22Rv1 (cell line): Measurements from ENCODE around the gene TCF7L2.

Experiments
- ZFX ChIP-seq: fragments of 450-650 bp; IDR thresholded peaks from 2 replicates; pipeline ENCODE4 v1.6.1; 2017; ENCODE audit warnings: antibody characterized with exemption, borderline replicate concordance
- TF ChIP-seq, protein P1 (sequence below): fragments of 450-650 bp; IDR thresholded peaks from 2 replicates; pipeline ENCODE4 v1.5.1; 2017; ENCODE audit warnings: mild to moderate bottlenecking

DNA sequence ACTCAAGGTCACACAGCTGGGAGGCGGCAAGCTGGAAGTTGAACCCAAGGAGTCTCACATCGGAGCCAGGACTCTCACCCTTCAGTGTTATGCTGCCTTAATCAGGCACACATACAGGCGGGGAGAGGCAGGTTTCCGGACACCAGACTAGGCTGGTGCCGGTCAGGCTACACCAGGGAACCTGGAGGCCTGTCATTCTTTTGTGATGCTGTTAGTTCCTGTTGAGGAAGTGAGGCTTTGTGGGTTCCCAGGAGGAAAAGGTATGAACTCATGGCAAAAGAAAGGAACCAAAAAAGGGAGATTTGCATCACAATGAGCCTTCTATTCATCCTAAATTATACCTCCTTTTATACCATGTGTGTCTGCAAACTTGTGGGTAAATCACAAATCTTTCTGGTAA, 103.8 kb downstream of the TCF7L2 start:
- TF ChIP-seq, protein P1, sequence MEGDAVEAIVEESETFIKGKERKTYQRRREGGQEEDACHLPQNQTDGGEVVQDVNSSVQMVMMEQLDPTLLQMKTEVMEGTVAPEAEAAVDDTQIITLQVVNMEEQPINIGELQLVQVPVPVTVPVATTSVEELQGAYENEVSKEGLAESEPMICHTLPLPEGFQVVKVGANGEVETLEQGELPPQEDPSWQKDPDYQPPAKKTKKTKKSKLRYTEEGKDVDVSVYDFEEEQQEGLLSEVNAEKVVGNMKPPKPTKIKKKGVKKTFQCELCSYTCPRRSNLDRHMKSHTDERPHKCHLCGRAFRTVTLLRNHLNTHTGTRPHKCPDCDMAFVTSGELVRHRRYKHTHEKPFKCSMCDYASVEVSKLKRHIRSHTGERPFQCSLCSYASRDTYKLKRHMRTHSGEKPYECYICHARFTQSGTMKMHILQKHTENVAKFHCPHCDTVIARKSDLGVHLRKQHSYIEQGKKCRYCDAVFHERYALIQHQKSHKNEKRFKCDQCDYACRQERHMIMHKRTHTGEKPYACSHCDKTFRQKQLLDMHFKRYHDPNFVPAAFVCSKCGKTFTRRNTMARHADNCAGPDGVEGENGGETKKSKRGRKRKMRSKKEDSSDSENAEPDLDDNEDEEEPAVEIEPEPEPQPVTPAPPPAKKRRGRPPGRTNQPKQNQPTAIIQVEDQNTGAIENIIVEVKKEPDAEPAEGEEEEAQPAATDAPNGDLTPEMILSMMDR = no peak
- TF ChIP-seq ZFX = no peak
